Ishikawa (cell line): ENCODE data around the gene CALD1.

ENCODE experiments used
- CEBPB ChIP-seq: IDR thresholded peaks from 2 replicates; pipeline ENCODE4 v1.6.1; 2012
- CREB1 ChIP-seq: IDR thresholded peaks from 2 replicates; pipeline ENCODE4 v1.6.1; 2012; ENCODE audit warnings: low read depth
- EGR1 ChIP-seq: IDR thresholded peaks from 2 replicates; pipeline ENCODE4 v1.6.1; 2012
- EP300 ChIP-seq: IDR thresholded peaks from 2 replicates; pipeline ENCODE4 v1.6.1; 2012; ENCODE audit warnings: borderline replicate concordance
- FOXM1 ChIP-seq: IDR thresholded peaks from 2 replicates; pipeline ENCODE4 v1.6.1; 2012; ENCODE audit warnings: low read depth, borderline replicate concordance
- NFIC ChIP-seq: IDR thresholded peaks from 2 replicates; pipeline ENCODE4 v1.6.1; 2012
- RAD21 ChIP-seq: IDR thresholded peaks from 2 replicates; pipeline ENCODE4 v1.6.1; 2012; ENCODE audit warnings: low read depth
- TAF1 ChIP-seq: IDR thresholded peaks from 2 replicates; pipeline ENCODE4 v1.6.1; 2012; ENCODE audit warnings: low read depth, mild to moderate bottlenecking
- TCF12 ChIP-seq: IDR thresholded peaks from 2 replicates; pipeline ENCODE4 v1.6.1; 2012; ENCODE audit warnings: low read depth
- TEAD4 ChIP-seq: IDR thresholded peaks from 2 replicates; pipeline ENCODE4 v1.6.1; 2012
- YY1 ChIP-seq: IDR thresholded peaks from 2 replicates; pipeline ENCODE4 v1.6.1; 2012; ENCODE audit warnings: low read depth
- ZBTB7A ChIP-seq: IDR thresholded peaks from 2 replicates; pipeline ENCODE4 v1.6.1; 2012; ENCODE audit warnings: low read depth
- TF ChIP-seq, protein P1 (sequence below): IDR thresholded peaks from 2 replicates; pipeline ENCODE4 v1.6.1; 2012
- TF ChIP-seq, protein P2 (sequence below): IDR thresholded peaks from 2 replicates; pipeline ENCODE4 v1.6.1; 2012; ENCODE audit warnings: low read depth, mild to moderate bottlenecking
- TF ChIP-seq, protein P3 (sequence below): IDR thresholded peaks from 2 replicates; pipeline ENCODE4 v1.6.1; 2012

The CALD1 gene

DNA sequence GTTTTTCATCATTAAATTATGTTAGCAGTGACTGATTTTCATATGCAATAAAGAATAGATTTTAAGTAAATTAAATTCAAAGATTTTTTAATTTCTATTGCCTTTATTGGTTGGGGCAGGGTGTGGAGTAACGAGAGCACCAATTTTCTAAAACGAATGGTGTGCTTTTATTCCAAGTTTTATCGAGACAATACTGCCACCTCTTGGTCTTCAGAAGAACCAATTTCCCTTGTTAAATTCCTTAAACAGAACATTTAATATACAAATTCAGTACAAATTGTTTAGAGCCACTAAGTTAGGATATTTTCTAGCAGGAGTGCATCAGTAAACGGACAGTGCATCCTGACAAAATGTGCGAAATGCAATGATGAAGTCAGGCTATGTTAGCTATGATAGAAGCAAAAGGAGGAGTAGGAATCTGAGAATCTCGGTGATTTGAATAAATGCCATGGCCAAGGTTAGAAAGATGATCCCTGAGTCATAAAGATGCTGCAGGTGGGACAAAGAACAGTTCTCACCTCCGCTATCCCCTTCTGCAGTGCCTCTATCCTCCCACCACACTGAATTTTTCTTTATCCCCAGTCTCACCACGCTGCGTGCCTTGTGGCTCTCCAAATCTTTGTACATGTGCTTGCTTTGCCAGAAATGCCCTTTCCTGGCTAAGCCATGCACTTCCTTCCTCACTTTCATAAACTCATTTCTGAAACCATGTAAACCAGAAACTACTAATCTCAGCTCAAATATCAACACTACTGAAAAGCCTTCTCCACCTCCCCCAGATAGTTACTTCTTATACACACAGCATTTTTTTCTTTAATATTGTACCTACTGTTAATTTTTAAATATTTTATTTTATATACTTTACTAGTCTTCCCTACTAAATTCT lies 175.0 kb downstream of the CALD1 start:
- TF ChIP-seq CEBPB: no peak
- TF ChIP-seq, protein P1, sequence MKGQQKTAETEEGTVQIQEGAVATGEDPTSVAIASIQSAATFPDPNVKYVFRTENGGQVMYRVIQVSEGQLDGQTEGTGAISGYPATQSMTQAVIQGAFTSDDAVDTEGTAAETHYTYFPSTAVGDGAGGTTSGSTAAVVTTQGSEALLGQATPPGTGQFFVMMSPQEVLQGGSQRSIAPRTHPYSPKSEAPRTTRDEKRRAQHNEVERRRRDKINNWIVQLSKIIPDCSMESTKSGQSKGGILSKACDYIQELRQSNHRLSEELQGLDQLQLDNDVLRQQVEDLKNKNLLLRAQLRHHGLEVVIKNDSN: no peak
- TF ChIP-seq EGR1: no peak
- no peak for TF ChIP-seq CREB1
- TF ChIP-seq ZBTB7A: no peak
- TF ChIP-seq, protein P2, sequence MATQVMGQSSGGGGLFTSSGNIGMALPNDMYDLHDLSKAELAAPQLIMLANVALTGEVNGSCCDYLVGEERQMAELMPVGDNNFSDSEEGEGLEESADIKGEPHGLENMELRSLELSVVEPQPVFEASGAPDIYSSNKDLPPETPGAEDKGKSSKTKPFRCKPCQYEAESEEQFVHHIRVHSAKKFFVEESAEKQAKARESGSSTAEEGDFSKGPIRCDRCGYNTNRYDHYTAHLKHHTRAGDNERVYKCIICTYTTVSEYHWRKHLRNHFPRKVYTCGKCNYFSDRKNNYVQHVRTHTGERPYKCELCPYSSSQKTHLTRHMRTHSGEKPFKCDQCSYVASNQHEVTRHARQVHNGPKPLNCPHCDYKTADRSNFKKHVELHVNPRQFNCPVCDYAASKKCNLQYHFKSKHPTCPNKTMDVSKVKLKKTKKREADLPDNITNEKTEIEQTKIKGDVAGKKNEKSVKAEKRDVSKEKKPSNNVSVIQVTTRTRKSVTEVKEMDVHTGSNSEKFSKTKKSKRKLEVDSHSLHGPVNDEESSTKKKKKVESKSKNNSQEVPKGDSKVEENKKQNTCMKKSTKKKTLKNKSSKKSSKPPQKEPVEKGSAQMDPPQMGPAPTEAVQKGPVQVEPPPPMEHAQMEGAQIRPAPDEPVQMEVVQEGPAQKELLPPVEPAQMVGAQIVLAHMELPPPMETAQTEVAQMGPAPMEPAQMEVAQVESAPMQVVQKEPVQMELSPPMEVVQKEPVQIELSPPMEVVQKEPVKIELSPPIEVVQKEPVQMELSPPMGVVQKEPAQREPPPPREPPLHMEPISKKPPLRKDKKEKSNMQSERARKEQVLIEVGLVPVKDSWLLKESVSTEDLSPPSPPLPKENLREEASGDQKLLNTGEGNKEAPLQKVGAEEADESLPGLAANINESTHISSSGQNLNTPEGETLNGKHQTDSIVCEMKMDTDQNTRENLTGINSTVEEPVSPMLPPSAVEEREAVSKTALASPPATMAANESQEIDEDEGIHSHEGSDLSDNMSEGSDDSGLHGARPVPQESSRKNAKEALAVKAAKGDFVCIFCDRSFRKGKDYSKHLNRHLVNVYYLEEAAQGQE: no peak
- peak; percentile 69 for TF ChIP-seq RAD21
- no peak for TF ChIP-seq TAF1

DNA sequence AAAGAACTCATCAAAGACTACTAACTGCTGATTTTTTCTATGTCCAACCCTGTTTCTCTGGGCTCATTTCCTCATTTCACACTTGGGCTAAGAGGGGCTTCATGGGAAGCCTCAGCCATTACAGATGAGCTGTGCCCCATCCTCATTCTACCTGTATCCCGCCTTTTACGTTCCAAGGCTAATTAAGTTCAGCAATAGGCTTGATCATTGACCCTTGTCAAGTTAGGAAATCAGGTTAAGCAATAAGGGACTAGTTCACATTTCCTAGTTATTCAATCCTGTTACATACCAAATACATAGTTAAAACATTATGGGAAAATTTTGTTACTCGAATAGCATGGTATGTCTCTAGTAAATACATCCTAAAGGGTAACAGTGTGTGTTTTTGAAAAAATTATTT lies 177.6 kb downstream of the CALD1 start:
- TF ChIP-seq, protein P1: no peak

DNA sequence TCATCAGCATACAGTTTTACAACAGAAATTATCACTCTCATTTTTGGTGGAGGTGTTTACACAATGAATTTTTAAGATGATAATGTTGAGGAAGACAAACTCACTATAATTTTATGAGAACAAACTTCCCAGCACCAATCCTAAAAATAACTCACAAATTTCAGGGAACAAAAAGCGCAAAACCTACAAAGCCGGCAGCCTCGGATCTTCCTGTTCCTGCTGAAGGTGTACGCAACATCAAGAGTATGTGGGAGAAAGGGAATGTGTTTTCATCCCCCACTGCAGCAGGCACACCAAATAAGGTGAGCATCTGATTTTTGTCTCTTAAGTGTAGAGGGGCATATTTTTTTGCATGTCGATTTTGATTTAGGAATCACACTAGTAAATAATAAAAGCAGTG lies 180.4 kb downstream of the CALD1 start:
- no peak for TF ChIP-seq TAF1
- no peak for TF ChIP-seq TCF12
- TF ChIP-seq CEBPB: no peak
- TF ChIP-seq, protein P3, sequence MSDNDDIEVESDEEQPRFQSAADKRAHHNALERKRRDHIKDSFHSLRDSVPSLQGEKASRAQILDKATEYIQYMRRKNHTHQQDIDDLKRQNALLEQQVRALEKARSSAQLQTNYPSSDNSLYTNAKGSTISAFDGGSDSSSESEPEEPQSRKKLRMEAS: no peak
- TF ChIP-seq RAD21: no peak
- TF ChIP-seq TEAD4: no peak
- TF ChIP-seq NFIC: no peak
- TF ChIP-seq, protein P1: no peak
- TF ChIP-seq EP300: no peak
- TF ChIP-seq FOXM1: no peak
- TF ChIP-seq CREB1: no peak
- no peak for TF ChIP-seq YY1
- no peak for TF ChIP-seq ZBTB7A
- no peak for TF ChIP-seq EGR1
- TF ChIP-seq, protein P2: no peak

DNA sequence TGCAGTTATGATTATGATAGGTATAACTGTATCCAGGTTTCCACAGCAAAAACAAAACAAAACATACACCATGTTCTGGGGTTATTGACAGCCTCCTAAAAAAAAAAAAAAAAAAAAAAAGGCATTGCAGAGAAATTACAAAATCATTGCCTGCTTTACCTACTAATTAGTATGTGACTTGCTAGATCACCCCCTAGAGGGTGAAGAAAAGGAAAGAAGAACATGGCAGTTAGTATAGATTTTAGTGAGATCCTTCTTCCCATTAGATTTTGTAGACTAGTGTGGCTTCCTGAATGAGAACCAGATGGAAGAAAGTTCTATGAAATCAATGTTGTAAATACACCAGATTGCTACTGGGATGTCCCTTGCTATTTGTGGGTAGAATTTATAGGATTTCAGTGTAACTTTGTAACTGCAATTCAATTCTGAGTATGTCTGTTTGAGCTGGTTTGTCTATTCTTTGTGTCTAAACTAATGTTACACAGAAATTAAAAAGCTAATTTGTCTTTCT lies 182.9 kb downstream of the CALD1 start:
- TF ChIP-seq YY1 (no peak), RAD21 (no peak), EGR1 (no peak), NFIC (no peak), ZBTB7A (no peak), CREB1 (no peak), TCF12 (no peak), CEBPB (no peak), TEAD4 (no peak), FOXM1 (no peak), TAF1 (no peak), EP300 (no peak)
- TF ChIP-seq, protein P3: no peak
- TF ChIP-seq, protein P2: no peak
- TF ChIP-seq, protein P1: no peak
